ENCODE data around the gene GFI1B. TPM values are rescaled to one million over a fixed set of nuclear protein-coding genes. Genes with fewer than 3 reads are reported as not detected.
"Not testable (repeated sequence)": the region's sequence is repeated elsewhere in the genome, so short reads cannot be mapped to it uniquely, and the experiment has no call there.

GFI1B gene
- total RNA-seq, 1 donor from 2014 or later: not detected

DNA sequence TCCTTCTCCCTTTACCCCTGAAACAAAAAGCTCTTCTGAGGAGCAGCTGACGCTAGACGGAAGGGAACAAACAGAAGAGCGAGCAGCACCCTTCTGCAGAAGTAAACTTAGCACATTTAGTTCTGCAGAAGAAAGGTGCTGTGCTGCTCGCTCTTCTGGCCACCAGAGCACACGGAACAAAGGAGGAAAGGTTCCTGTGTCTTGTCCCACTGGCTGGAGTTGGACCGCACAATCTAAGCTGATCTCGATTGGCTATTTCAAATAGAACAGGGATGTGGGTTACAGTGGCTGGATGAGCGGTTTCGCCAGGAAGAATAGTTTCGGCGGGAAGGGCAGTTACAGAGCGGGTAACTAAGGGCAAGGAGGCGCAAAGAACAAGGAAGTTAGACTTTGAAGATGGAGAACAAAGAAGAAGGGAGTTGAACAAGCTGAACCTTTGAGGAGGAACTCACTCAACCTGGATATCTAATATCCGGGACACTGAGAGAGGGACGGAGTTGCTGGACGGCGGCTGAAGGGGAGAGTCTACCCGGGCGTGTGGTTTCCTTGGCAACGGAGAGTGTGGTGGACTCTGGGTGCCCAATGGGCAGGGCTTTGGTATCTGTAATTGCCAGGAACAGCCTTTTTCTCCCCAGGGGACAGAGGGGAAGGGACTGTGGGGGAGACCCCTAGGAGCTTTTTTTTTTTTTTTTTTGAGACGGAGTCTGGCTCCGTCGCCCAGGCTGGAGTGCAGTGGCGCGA is 59.5 kb downstream of the GFI1B start:
- Histone ChIP-seq H3K27me3 (ENCODE audit: control insufficient read depth, insufficient read depth, low read length) (no peaks in the 10 kb centered on the region), H3K36me3 (ENCODE audit: control insufficient read depth, insufficient read depth, low read length) (peaks cover 12% of the 10 kb centered on the region), H3K4me3 (ENCODE audit: low read depth, low read length) (no peak overlapping the region)
- DNase-seq (ENCODE audit: low read depth) (no peak), FAIRE-seq (no peak)
- TF ChIP-seq, protein P1, sequence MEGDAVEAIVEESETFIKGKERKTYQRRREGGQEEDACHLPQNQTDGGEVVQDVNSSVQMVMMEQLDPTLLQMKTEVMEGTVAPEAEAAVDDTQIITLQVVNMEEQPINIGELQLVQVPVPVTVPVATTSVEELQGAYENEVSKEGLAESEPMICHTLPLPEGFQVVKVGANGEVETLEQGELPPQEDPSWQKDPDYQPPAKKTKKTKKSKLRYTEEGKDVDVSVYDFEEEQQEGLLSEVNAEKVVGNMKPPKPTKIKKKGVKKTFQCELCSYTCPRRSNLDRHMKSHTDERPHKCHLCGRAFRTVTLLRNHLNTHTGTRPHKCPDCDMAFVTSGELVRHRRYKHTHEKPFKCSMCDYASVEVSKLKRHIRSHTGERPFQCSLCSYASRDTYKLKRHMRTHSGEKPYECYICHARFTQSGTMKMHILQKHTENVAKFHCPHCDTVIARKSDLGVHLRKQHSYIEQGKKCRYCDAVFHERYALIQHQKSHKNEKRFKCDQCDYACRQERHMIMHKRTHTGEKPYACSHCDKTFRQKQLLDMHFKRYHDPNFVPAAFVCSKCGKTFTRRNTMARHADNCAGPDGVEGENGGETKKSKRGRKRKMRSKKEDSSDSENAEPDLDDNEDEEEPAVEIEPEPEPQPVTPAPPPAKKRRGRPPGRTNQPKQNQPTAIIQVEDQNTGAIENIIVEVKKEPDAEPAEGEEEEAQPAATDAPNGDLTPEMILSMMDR (IDR thresholded peaks at IDR 0.05; ENCODE audit: insufficient read depth, low read length, severe bottlenecking): no peak

DNA sequence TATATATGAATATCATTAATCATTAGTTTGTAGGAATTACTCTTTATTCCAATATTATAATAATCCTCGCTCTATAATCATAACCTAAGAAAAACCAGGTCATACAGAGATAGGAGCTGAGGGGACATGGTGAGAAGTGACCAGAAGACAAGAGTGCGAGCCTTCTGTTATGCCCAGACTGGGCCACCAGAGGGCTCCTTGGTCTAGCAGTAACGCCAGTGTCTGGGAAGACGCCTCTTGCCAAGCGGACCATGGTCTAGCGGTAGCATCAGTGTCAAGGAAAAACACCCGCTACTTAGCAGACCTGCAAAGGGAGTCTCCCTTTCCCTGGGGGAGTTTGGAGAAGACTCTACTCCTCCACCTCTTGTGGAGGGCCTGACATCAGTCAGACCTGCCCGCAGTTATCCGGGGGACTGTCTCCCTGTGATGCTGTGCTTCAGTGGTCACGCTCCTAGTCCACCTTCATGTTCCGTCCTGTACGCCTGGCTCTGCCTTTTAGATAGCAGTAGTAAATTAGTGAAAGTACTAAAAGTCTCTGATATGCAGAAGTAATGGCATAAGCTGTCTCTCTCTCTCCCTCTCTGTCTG is 62.5 kb downstream of the GFI1B start:
- H3K36me3 ChIP-seq (ENCODE audit: control insufficient read depth, insufficient read depth, low read length): peaks cover 22% of the 10 kb centered on the region
- DNase-seq (ENCODE audit: low read depth); FAIRE-seq; H3K4me3 ChIP-seq (ENCODE audit: low read depth, low read length); H3K27me3 ChIP-seq (ENCODE audit: control insufficient read depth, insufficient read depth, low read length): not testable (repeated sequence)
- TF ChIP-seq, protein P1 (IDR thresholded peaks at IDR 0.05; ENCODE audit: insufficient read depth, low read length, severe bottlenecking): peak; percentile 57

Other genes with a start within 250 kb of the GFI1B start
- gene AK8, start 100.4 kb upstream of the GFI1B start, total RNA-seq: 0.26 TPM in 1 of 2 replicates, not detected in the other
- gene SPACA9, start 99.8 kb upstream of the GFI1B start, total RNA-seq: 0.79 and 2.3 TPM in 2 replicates
- gene TSC1, start 34.1 kb upstream of the GFI1B start, total RNA-seq: 20.8 and 22.3 TPM in 2 replicates
- 29.7 and 31.4 TPM in 2 replicates for gene GTF3C5, start 52.3 kb downstream of the GFI1B start, total RNA-seq
- 0.53 and 1.3 TPM in 2 replicates for gene CEL, start 83.3 kb downstream of the GFI1B start, total RNA-seq
- gene RALGDS, start 142.5 kb downstream of the GFI1B start, total RNA-seq: 18.7 and 21.1 TPM in 2 replicates
- 1.0 and 1.1 TPM in 2 replicates for gene GBGT1, start 185.2 kb downstream of the GFI1B start, total RNA-seq
- not detected in 2 replicates for gene OBP2B, start 230.6 kb downstream of the GFI1B start, total RNA-seq